ENCODE data around the gene WWC2. TPM values are rescaled to one million over a fixed set of nuclear protein-coding genes. Genes with fewer than 3 reads are reported as not detected.

Gene WWC2
- total and polyA plus RNA-seq, 2 donors (not counting 3 experiments of a cell fraction or from before 2014, with no cell fraction given): 12.9 to 52.2 TPM

GRCh38 chr4:183360161-183360919 is 261.3 kb downstream of the WWC2 start:
- TF ChIP-seq MYC (IDR thresholded peaks at IDR 0.05; ENCODE audit: low read depth, low read length): no peak
- TF ChIP-seq GATA2 (IDR thresholded peaks at IDR 0.05; ENCODE audit: insufficient read depth, insufficient read length, low read depth, low read length): peak; percentile 73
- Histone ChIP-seq H3K27ac (ENCODE audit: insufficient read depth, low read depth, low read length) (no peak overlapping the region), H3K4me2 (ENCODE audit: insufficient read depth, low read length) (no peak overlapping the region), H3K9me3 (replicated peaks; ENCODE audit: control insufficient read depth, insufficient read depth, low read length) (no peaks in the 10 kb centered on the region), H3K4me3 (replicated peaks in 1 of 3; ENCODE audit: insufficient read depth in 1 of 3, low read depth in 1 of 3, low read length in 3 of 3) (no peak overlapping the region), H3K79me2 (ENCODE audit: control insufficient read depth, insufficient read depth, low read length) (no peaks in the 10 kb centered on the region), H3K9me1 (replicated peaks; ENCODE audit: control insufficient read depth, extremely low read depth, insufficient read depth, low read length) (no peaks in the 10 kb centered on the region), H3K27me3 (ENCODE audit: control insufficient read depth in 2 of 2, insufficient read depth in 2 of 2, low read length in 2 of 2) (peaks cover 0 to 2% of the 10 kb centered on the region in 2 experiments), H3K4me1 (ENCODE audit: control insufficient read depth, extremely low read depth, insufficient read depth, low read length) (peaks cover 14% of the 10 kb centered on the region), H3K9ac (replicated peaks; ENCODE audit: extremely low read depth, insufficient read depth, low read length) (no peak overlapping the region), H3K36me3 (ENCODE audit: control insufficient read depth in 2 of 2, extremely low read depth in 1 of 2, insufficient read depth in 2 of 2, low read length in 2 of 2) (no peaks in the 10 kb centered on the region), H4K20me1 (replicated peaks; ENCODE audit: control insufficient read depth, extremely low read depth, insufficient read depth, low read length) (no peaks in the 10 kb centered on the region), H2AFZ (ENCODE audit: low read depth, low read length) (no peak overlapping the region)
- ChIA-PET POLR2A (no interaction called here), CTCF (no interaction called here)
- no TSS peak for BruUV-seq (replicated peaks)
- dilution Hi-C loops (cut with MboI; ENCODE audit: extremely low pct_ligation_motif_present, low sequenced_read_pairs): no loop called here
- DNase-seq (ENCODE audit: low read depth, low spot score) (no peak), FAIRE-seq (peak; percentile 55)
- intact Hi-C loops (cut with micrococcal nuclease): no loop called here

- intact Hi-C loops (cut with micrococcal nuclease): no loop called here
- H2AFZ ChIP-seq (ENCODE audit: low read depth, low read length): no peak overlapping the region
- H3K4me3 ChIP-seq (replicated peaks in 1 of 3; ENCODE audit: insufficient read depth in 1 of 3, low read depth in 1 of 3, low read length in 3 of 3): no peak overlapping the region
- ChIA-PET POLR2A (no interaction called here), CTCF (interaction anchor here (0.9 to 5.1 kb wide), 4 partner anchors 8 to 100 kb away, joined by 3 to 33 read pairs (median 8); no protein-coding TSS in a partner anchor)
- H3K4me1 ChIP-seq (ENCODE audit: control insufficient read depth, extremely low read depth, insufficient read depth, low read length): peaks cover 8% of the 10 kb centered on the region
- no peak overlapping the region for H3K27ac ChIP-seq (ENCODE audit: insufficient read depth, low read depth, low read length)
- TF ChIP-seq POLR2A (IDR thresholded peaks at IDR 0.05; ENCODE audit: low read depth, low read length) (no peak), POLR2AphosphoS5 (IDR thresholded peaks at IDR 0.05; ENCODE audit: insufficient read depth, low read depth, low read length) (no peak), MYC (IDR thresholded peaks at IDR 0.05; ENCODE audit: low read depth, low read length) (no peak), GATA2 (IDR thresholded peaks at IDR 0.05; ENCODE audit: insufficient read depth, insufficient read length, low read depth, low read length) (no peak), EZH2 (IDR thresholded peaks at IDR 0.05; ENCODE audit: borderline replicate concordance, low read depth, low read length, severe bottlenecking) (no peak), JUN (IDR thresholded peaks at IDR 0.05; ENCODE audit: borderline replicate concordance, insufficient read depth, insufficient read length, low read depth) (no peak), FOS (IDR thresholded peaks at IDR 0.05; ENCODE audit: borderline replicate concordance, insufficient read depth, low read length) (no peak), CTCF (IDR thresholded peaks at IDR 0.05; ENCODE audit: extremely low read depth in 1 of 2, insufficient read depth in 1 of 2, low read depth in 1 of 2, low read length in 2 of 2) (no peak)
- TF ChIP-seq, protein P1, sequence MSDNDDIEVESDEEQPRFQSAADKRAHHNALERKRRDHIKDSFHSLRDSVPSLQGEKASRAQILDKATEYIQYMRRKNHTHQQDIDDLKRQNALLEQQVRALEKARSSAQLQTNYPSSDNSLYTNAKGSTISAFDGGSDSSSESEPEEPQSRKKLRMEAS (IDR thresholded peaks at IDR 0.05; ENCODE audit: insufficient read depth, insufficient read length): no peak
- H3K4me2 ChIP-seq (ENCODE audit: insufficient read depth, low read length): no peak overlapping the region
- FAIRE-seq (no peak), DNase-seq (ENCODE audit: low read depth, low spot score) (no peak)
- H3K9ac ChIP-seq (replicated peaks; ENCODE audit: extremely low read depth, insufficient read depth, low read length): no peak overlapping the region
- no peaks in the 10 kb centered on the region for H3K9me1 ChIP-seq (replicated peaks; ENCODE audit: control insufficient read depth, extremely low read depth, insufficient read depth, low read length)
- H3K36me3 ChIP-seq (ENCODE audit: control insufficient read depth in 2 of 2, extremely low read depth in 1 of 2, insufficient read depth in 2 of 2, low read length in 2 of 2): no peaks in the 10 kb centered on the region
- H4K20me1 ChIP-seq (replicated peaks; ENCODE audit: control insufficient read depth, extremely low read depth, insufficient read depth, low read length): no peaks in the 10 kb centered on the region
- no TSS peak for BruUV-seq (replicated peaks)
- no peaks in the 10 kb centered on the region for H3K79me2 ChIP-seq (ENCODE audit: control insufficient read depth, insufficient read depth, low read length)
- dilution Hi-C loops (cut with MboI; ENCODE audit: extremely low pct_ligation_motif_present, low sequenced_read_pairs): no loop called here
- peaks cover 0 to 2% of the 10 kb centered on the region in 2 experiments for H3K27me3 ChIP-seq (ENCODE audit: control insufficient read depth in 2 of 2, insufficient read depth in 2 of 2, low read length in 2 of 2)
- H3K9me3 ChIP-seq (replicated peaks; ENCODE audit: control insufficient read depth, insufficient read depth, low read length): no peaks in the 10 kb centered on the region
These were observed 263.0 kb downstream of the WWC2 start for GRCh38 chr4:183362036-183362435.

Data from endothelial cell of umbilical vein (primary cell).